C4-2B (cell line): ENCODE results near the gene USP38.
"Not testable (repeated sequence)": the region's sequence is repeated elsewhere in the genome, so short reads cannot be mapped to it uniquely, and the experiment has no call there.

Experiments
- H3K27ac ChIP-seq: fragments of 450-650 bp; 2 replicates; pipeline ENCODE4 v1.5.1; 2017
- ZFX ChIP-seq: fragments of 450-650 bp; IDR thresholded peaks from 2 replicates; pipeline ENCODE4 v1.6.1; 2017
- TF ChIP-seq, protein P1 (sequence below): fragments of 450-650 bp; conservative IDR thresholded peaks from 2 replicates; pipeline ENCODE4 v1.5.1; 2017; ENCODE audit warnings: mild to moderate bottlenecking

USP38 gene

DNA sequence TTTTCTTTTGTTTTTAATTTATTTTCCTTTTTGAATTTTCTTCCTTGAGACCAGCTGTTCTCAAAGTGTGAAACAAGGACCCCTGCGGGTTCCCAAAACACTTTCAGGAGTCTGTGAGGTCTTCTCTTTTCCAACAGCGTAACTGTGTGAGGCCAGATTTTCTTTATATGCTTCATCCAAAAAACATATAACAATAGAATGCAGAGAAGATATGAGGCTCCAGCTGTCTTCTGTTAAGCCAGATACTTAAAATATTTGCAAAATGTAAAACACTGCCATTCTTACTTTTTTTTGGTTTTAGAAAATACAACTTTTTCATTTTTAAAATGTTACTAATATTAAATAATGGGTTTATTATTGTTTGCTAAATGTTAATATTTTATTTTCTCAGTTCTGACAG lies 27.8 kb downstream of the USP38 start:
- TF ChIP-seq ZFX: no peak
- TF ChIP-seq, protein P1, sequence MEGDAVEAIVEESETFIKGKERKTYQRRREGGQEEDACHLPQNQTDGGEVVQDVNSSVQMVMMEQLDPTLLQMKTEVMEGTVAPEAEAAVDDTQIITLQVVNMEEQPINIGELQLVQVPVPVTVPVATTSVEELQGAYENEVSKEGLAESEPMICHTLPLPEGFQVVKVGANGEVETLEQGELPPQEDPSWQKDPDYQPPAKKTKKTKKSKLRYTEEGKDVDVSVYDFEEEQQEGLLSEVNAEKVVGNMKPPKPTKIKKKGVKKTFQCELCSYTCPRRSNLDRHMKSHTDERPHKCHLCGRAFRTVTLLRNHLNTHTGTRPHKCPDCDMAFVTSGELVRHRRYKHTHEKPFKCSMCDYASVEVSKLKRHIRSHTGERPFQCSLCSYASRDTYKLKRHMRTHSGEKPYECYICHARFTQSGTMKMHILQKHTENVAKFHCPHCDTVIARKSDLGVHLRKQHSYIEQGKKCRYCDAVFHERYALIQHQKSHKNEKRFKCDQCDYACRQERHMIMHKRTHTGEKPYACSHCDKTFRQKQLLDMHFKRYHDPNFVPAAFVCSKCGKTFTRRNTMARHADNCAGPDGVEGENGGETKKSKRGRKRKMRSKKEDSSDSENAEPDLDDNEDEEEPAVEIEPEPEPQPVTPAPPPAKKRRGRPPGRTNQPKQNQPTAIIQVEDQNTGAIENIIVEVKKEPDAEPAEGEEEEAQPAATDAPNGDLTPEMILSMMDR: no peak
- H3K27ac ChIP-seq: no peak overlapping the region

DNA sequence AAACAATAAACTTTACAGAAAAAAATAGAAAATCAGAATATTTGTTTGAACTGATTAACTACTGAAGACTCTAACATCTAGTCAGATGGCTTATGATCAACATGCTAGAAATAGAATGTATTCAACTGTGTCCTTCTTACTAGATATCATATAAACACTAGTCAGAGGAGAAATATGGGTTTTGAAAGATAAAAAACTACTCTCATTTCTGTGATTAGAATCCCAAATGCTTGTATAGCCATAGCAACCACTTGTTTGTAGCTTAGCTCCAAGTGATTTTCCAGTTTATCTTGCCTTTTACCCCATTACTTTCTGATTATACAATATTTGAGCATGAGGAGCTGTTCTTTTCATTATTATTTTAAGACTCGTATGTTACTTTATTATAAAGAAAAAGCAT lies 31.2 kb downstream of the USP38 start:
- TF ChIP-seq, protein P1: no peak
- TF ChIP-seq ZFX: no peak
- no peak overlapping the region for H3K27ac ChIP-seq

DNA sequence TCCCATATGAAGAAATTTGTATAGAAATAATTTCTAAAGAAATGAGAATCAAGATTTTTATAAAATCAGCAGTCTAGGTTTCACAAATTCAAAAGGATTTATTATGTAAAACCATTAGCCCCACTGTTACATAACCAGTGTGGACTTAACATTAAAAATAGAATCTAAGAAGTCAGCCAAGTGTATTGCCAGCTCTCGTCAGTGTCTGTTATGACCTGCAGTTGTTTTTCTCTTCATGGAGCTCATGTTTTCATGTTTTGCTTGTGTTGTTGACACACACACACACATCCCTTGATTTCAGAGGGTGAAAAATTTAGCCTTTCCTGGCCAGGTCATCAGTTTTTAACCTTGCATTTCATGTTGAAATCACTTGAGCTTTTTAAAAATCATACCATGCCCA lies 39.5 kb downstream of the USP38 start:
- TF ChIP-seq ZFX: no peak
- TF ChIP-seq, protein P1: no peak
- H3K27ac ChIP-seq: no peak overlapping the region

DNA sequence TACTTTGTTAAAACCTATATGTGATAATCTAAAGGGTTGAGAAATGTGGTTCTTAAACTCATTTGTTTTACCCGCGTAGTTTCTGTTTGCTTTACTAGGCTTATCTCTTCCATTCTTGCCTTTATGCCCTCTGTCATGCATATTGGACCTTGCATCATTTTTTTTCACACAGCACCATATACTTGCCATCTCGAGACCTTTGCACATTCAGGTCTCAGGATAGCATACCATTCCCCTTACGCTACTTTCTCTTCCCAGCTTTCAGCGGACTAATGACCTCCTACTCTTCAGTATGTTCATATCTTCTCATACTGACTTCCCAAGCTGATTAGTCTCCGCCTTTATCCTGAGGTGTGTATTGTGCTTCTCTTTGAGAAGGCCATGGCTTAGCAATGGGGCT lies 40.5 kb downstream of the USP38 start:
- H3K27ac ChIP-seq: no peak overlapping the region
- TF ChIP-seq, protein P1: no peak
- no peak for TF ChIP-seq ZFX

DNA sequence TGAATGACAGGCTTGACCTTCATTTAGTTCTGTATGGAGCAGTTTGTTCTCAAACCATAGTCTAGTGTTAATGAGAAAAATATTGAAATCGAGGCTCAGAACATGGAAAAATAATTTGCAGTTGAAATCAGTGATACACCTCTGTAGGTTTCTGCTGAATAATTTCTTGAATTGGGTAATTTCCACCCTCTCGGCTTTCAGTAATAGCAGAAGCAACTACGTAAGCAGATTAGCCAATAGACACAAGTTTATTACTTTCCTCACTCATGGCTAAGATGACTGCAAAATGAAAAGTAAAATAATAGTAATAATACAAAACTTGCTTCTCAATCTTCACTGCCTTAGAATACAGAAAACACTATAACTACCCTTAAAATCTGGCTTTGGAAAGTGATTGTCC lies 46.0 kb downstream of the USP38 start:
- TF ChIP-seq, protein P1: no peak
- no peak for TF ChIP-seq ZFX
- no peak overlapping the region for H3K27ac ChIP-seq

DNA sequence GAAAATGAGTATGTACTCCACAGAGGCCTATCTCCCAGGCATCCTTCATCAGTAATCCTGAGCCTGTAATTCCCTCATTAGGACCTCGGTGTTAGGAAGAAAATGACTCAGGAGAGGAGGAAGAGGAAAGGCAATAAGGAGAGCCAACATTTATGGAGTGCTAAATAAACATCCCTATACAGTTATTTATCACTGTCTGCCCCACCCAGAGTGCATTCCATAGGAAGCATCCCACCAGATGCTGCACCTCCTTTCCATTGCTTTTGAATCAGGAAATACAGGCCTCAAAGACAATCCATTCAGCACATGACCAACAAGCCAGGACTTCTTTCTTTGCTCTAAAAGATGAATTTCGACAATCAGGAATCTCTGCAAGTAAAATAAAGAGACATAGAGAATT lies 47.6 kb downstream of the USP38 start:
- TF ChIP-seq ZFX: no peak
- TF ChIP-seq, protein P1: no peak
- no peak overlapping the region for H3K27ac ChIP-seq

DNA sequence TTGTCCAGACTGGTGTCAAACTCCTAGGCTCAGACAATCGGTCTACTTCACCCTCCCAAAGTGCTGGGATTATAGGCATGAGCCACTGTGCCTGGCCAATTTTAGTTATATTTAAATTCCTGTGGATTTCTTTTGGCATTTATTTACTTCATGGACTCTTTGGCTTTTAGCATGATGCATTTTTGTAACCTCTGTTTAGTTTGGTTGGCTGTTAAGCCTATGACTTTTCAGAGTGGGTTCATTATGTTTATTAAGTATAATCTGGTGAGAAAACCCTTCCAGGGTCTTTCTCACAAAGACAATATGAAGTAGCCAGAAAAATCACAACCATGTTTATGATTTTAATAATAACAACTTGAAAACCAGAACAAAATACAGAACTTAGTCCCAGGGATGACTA lies 49.4 kb downstream of the USP38 start:
- H3K27ac ChIP-seq: no peak overlapping the region

DNA sequence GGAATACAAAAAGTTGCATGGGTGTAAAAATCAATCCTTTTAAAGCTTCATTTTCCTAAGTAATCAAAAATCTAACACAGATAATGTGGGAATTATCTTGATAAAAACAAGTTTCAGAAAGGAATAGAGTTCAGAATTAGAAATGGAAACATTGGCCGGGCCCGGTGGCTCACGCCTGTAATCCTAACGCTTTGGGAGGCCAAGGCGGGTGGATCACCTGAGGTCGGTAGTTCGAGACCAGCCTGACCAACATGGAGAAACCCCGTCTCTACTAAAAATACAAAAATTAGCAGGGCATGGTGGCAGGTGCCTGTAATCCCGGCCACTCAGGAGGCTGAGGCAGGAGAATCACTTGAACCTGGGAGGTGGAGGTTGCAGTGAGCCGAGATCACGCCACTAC lies 52.5 kb downstream of the USP38 start:
- H3K27ac ChIP-seq: not testable (repeated sequence)

More for the DNA sequence above, 49.4 kb downstream of the USP38 start:
- TF ChIP-seq, protein P1: no peak
- TF ChIP-seq ZFX: no peak
